ENCODE measurements around the gene KCNB1. TPM values are rescaled to one million over a fixed set of nuclear protein-coding genes. Genes with fewer than 3 reads are reported as not detected.

Gene KCNB1
- total RNA-seq, 1 experiment from 2014 or later, result 0.68 TPM

DNA sequence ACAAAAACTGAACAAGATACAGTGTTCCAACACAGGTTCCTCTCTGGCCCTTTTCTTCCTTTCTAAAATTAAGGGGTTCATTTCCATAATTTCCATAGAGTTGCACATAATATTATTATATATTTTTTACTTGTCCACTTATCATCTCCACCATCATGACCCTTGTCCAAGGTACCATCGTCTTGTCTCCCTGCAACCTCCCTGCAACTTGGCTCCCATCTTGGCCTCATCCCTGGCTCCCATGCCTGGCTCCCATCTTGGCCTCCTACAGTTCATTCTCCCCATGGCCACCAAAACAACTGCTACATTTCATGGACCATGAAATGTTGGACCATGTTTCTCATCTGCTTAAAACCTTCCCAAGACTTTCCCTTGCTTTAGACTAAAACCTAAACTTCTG lies 3.1 kb upstream of the KCNB1 start:
- no peaks in the 10 kb centered on the region; the same call in 1 of the 2 replicates for H3K27me3 ChIP-seq (ENCODE audit: insufficient read depth, low read length)
- H3K4me3 Mint-ChIP-seq, result no peak overlapping the region; a peak in 1 of 5 replicates

More for the DNA sequence above, 3.1 kb upstream of the KCNB1 start:
- H3K27ac ChIP-seq (ENCODE audit: insufficient read length, low read depth, low read length), result no peak overlapping the region
- H4K5ac ChIP-seq (ENCODE audit: insufficient read length, low read depth, low read length), result no peak overlapping the region
- no peak overlapping the region for H2BK20ac ChIP-seq (ENCODE audit: low read depth, low read length, poor library complexity, severe bottlenecking)
- peaks cover 2 to 5% of the 10 kb centered on the region in 2 experiments; a peak in 2 of 4 replicates for H3K4me1 Mint-ChIP-seq
- no peak overlapping the region for H2BK5ac ChIP-seq (ENCODE audit: insufficient read length, low read length)
- no peak overlapping the region for H3K4me2 ChIP-seq (ENCODE audit: insufficient read depth, insufficient read length, low read length)
- H2BK120ac ChIP-seq (ENCODE audit: low read depth, low read length, poor library complexity, severe bottlenecking), result no peak overlapping the region
- TF ChIP-seq, protein P1, sequence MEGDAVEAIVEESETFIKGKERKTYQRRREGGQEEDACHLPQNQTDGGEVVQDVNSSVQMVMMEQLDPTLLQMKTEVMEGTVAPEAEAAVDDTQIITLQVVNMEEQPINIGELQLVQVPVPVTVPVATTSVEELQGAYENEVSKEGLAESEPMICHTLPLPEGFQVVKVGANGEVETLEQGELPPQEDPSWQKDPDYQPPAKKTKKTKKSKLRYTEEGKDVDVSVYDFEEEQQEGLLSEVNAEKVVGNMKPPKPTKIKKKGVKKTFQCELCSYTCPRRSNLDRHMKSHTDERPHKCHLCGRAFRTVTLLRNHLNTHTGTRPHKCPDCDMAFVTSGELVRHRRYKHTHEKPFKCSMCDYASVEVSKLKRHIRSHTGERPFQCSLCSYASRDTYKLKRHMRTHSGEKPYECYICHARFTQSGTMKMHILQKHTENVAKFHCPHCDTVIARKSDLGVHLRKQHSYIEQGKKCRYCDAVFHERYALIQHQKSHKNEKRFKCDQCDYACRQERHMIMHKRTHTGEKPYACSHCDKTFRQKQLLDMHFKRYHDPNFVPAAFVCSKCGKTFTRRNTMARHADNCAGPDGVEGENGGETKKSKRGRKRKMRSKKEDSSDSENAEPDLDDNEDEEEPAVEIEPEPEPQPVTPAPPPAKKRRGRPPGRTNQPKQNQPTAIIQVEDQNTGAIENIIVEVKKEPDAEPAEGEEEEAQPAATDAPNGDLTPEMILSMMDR (conservative IDR thresholded peaks at IDR 0.05), result no peak
- no peak overlapping the region for H3K14ac ChIP-seq (ENCODE audit: insufficient read depth, low read length)
- no peaks in the 10 kb centered on the region; a peak in 1 of 5 replicates for H3K9me3 Mint-ChIP-seq
- H3K9me3 ChIP-seq (ENCODE audit: control insufficient read depth, low read depth, low read length), result no peaks in the 10 kb centered on the region
- peaks cover 14% of the 10 kb centered on the region for H3K23me2 ChIP-seq (ENCODE audit: insufficient read length, low read depth, low read length, poor library complexity, severe bottlenecking)
- H2BK12ac ChIP-seq (ENCODE audit: insufficient read length, low read depth, low read length), result no peak overlapping the region
- no CpG with 5 or more reads among the region's 1 CpG for WGBS (ENCODE audit: extremely low coverage, insufficient read length, low lambda C conversion rate)
- no peaks in the 10 kb centered on the region for H3K79me1 ChIP-seq (ENCODE audit: insufficient read depth, low read depth, low read length, poor library complexity, severe bottlenecking)
- no peak overlapping the region for H3K23ac ChIP-seq (ENCODE audit: insufficient read length, low read depth, low read length)
- H3K79me2 ChIP-seq (ENCODE audit: insufficient read depth, low read length), result no peaks in the 10 kb centered on the region
- DNase-seq, result no peak
- H4K8ac ChIP-seq (replicated peaks; ENCODE audit: insufficient read length, low read depth, low read length), result no peak overlapping the region
- H3T11ph ChIP-seq (ENCODE audit: low read length), result no peak overlapping the region
- H3K56ac ChIP-seq (ENCODE audit: insufficient read length, low read depth, low read length), result no peak overlapping the region
- H4K20me1 ChIP-seq (ENCODE audit: control insufficient read depth, insufficient read depth, insufficient read length), result no peaks in the 10 kb centered on the region
- H3K4ac ChIP-seq (ENCODE audit: low read depth, low read length), result no peak overlapping the region
- H2BK15ac ChIP-seq (ENCODE audit: low read depth, low read length), result no peak overlapping the region
- peaks cover 0 to 5% (median 2%) of the 10 kb centered on the region in 3 experiments; a peak in 3 of 7 replicates for H3K36me3 Mint-ChIP-seq (ENCODE audit: insufficient read depth in 1 of 3, low read depth in 3 of 3)
- H3K9ac ChIP-seq (ENCODE audit: extremely low read depth, insufficient read length, low read length), result no peak overlapping the region
- H3K4me1 ChIP-seq (ENCODE audit: insufficient read depth, low read length), result no peaks in the 10 kb centered on the region
- H3K27me3 Mint-ChIP-seq (ENCODE audit: low read depth), result peaks cover 73% of the 10 kb centered on the region
- H3K27ac Mint-ChIP-seq, result no peak overlapping the region
- no peak overlapping the region for H3K18ac ChIP-seq (ENCODE audit: insufficient read length, low read depth, low read length)
- no peak overlapping the region for H4K91ac ChIP-seq (ENCODE audit: insufficient read length, low read depth, low read length)
- H2AFZ ChIP-seq (ENCODE audit: low read length), result no peak overlapping the region
- H2AK5ac ChIP-seq (ENCODE audit: insufficient read length, low read length), result no peak overlapping the region

All from H9 (cell line).